Stimulated activated naive CD8-positive, alpha-beta T cell treated with anti-CD3 and anti-CD28 coated beads, Interleukin-15, Interleukin-2, amounts not matched to agents 100 U/mL and 50 U/mL, for 24 hours (primary cell): ENCODE data around the gene ANKRD33B.
"Not testable (repeated sequence)": the region's sequence is repeated elsewhere in the genome, so short reads cannot be mapped to it uniquely, and the experiment has no call there.

ENCODE experiments used
- ATAC-seq: fragments of 150-1000 bp; cut with Tn5 transposase; one replicate; pipeline ENCODE4 v1.10.0; 2021
- DNase-seq: peaks from one replicate; pipeline ENCODE4 v3.0.0; 2021

The ANKRD33B gene

GRCh38 chr5:10637944-10638343, 74.1 kb downstream of the ANKRD33B start:
- DNase-seq (no peak), ATAC-seq (no peak)

DNA sequence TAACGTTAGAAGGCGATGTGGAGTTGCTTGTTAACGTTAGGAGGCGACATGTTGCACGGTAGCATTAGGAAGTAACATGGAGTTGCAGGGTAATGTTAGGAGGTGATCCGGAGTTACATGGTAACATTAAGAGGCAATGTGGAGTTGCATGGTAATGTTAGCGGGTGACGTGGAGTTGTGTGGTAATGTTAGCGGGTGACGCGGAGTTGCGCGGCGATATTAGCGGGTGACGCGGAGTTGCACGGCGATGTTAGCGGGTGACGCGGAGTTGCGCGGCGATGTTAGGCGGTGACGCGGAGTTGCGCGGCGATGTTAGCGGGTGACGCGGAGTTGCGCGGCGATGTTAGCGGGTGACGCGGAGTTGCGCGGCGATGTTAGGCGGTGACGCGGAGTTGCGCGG, 74.9 kb downstream of the ANKRD33B start:
- ATAC-seq, DNase-seq: not testable (repeated sequence)

DNA sequence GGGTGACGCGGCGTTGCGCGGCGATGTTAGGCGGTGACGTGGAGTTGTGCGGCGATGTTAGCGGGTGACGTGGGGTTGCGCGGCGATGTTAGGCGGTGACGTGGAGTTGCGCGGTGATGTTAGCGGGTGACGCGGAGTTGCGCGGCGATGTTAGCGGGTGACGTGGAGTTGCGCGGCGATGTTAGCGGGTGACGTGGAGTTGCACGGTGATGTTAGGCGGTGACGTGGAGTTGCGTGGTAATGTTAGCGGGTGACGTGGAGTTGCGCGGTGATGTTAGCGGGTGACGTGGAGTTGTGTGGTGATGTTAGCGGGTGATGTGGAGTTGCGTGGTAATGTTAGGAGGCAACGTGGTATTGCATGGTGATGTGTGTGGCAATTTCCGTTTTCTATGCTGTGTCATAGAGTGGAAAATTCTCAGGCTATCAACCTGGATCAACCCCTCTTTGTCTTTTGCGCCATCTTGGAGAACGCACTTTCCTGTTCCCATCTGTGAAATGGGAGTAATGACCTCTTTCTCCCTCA, 76.0 kb downstream of the ANKRD33B start:
- ATAC-seq: no peak
- no peak for DNase-seq

DNA sequence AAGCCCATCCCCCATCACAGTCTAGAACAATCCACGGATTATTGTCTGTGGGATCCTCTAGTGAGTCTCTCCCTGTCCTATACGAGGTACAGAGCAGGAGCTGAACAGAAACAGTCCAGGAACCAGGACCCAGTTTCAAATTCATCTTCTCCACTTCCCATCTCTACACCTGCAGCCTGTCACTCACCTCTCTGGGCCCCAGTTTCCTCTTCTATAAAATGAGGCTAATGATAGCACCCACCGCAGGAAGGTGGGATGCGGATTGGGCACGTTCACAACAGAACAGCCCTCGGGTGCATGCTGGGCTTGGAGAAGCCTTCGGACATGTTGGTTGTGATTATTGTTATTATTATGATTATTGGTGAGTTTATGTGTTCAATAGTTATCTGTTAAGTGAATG, 78.5 kb downstream of the ANKRD33B start:
- DNase-seq: no peak
- no peak for ATAC-seq

DNA sequence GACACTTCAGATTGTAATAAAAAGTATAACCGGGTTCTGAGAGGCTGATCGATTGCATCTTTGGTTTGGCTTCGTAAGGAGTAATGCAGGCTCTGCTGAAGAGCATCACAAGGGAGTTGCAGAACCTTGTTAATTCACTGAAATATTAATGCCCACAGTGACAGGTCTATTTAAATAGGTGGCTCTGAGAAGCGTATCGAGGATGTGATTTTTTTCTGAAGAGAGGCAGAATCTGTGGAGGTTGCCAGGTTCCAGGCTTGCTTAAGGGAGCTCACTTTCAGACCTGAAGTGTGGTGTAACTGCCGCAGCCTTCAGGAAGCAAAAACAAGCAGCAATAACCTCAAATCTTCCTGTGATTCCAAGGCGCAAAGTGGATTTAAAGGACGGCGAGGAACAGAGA, 80.3 kb downstream of the ANKRD33B start:
- DNase-seq (no peak), ATAC-seq (no peak)

GRCh38 chr5:10645146-10645545, 81.3 kb downstream of the ANKRD33B start:
- peak; percentile 66 for ATAC-seq

GRCh38 chr5:10645671-10646070, 81.8 kb downstream of the ANKRD33B start:
- no peak for DNase-seq
- no peak for ATAC-seq

More at GRCh38 chr5:10645146-10645545, 81.3 kb downstream of the ANKRD33B start:
- DNase-seq: peak; percentile 42

GRCh38 chr5:10647640-10648039, 83.8 kb downstream of the ANKRD33B start:
- no peak for DNase-seq
- ATAC-seq: no peak

GRCh38 chr5:10648806-10649665, 85.2 kb downstream of the ANKRD33B start:
- no peak for DNase-seq
- ATAC-seq: no peak

DNA sequence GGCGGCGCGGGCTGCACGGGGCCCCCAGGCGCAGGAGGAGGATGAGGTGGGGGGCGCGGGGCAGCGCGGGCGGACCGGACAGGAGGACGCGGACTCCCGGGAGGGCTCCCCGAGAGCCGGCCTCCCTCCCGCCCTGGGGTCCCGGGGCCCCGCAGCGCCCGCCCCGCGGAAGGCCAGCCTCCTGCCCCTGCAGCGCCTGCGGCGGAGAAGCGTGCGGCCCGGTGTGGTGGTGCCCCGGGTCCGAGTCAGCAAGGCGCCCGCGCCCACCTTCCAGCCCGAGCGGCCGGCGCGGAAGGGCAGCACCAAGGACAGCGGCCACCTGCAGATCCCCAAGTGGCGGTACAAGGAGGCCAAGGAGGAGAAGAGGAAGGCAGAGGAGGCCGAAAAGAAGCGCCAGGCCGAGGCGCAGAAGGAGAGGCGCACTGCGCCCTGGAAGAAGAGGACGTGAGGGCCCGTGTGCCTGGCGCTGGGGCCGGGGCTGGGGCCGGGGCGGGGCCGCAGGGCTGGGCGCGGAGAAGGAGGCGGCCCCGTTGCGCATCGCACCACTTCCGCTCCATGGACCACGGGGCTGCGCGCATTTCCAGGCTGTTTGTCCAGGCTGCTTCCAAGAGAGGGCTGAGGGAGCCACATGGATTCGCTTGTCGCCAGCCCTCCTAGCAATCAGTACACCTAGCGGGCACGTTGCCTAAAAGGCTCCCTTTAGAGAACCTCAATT, 86.0 kb downstream of the ANKRD33B start:
- no peak for ATAC-seq
- no peak for DNase-seq

DNA sequence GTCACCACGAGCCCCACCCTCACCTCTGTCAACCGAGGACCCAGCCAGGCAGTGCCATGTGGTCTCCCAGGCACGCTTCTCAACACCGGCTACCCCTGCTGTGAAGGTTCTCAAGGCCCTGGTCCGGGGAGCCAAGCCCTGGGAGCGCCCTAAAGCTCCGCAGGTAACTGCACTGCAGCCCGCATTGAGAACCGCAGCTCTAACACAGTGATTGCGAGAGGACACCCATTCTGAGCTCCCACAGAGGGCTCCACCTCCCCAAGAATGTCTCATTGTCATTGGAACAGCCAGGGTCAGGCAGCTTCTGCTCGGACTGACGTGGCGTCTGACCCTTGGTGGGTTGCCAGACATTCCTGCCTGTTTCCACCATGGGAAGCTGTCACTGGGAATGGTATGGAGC, 88.3 kb downstream of the ANKRD33B start:
- no peak for DNase-seq
- no peak for ATAC-seq

GRCh38 chr5:10652606-10653005, 88.7 kb downstream of the ANKRD33B start:
- ATAC-seq (no peak), DNase-seq (no peak)

DNA sequence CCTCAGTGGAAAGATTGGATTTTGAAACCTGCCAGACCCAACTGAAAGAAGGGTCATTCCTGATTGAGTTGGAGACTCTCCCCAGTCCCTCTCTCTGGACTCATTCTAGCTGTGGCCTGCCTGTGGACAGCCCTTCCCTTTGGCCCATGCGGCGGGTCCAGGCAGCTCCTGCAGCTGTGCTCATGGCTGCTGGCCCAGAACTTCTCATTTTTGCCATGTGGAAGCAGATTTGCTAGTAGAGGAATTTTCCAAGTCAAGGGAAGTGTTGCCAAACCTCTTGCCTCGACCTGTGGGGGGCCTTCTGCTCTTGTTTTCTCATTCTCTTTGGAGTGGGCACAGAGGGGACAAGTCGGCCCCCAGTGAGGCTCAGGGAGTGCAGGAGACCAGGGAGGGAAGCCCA, 89.2 kb downstream of the ANKRD33B start:
- ATAC-seq: no peak
- DNase-seq: no peak

DNA sequence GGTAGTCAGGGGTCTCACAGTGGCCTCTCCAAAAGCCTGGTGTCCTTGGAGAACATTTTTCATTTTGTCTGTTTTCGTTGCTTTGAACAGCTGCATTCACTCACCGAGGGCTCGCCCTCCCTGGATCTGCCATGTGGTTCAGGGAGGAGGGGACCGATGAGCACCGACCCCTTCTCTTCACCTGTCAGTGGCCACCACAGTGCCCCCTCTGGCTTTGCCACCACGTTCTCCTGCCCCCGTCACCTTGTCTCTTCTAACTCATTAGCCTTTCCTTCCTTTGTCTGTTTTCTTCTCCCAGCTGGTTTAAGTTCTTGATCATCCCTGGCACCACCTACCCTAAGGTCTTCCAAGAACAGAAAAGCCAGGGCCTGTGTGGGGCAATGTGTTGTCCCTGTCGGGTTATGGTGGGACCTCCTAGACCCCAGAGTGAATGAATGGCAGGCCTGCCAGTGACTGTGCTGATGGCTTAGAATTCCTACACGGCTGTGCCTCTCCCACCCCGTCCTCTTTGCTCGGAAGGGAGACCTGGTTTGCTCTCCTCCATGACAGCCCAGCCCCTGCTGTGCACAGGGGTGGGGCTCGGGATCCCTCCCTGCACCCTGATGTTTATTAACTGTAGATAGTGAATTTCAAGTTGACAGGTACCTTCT, 90.0 kb downstream of the ANKRD33B start:
- no peak for DNase-seq
- ATAC-seq: no peak

- DNase-seq: no peak
- ATAC-seq: no peak
Measured at GRCh38 chr5:10654566-10654965, 90.7 kb downstream of the ANKRD33B start.

GRCh38 chr5:10655161-10655971, 91.5 kb downstream of the ANKRD33B start:
- ATAC-seq: no peak
- DNase-seq: no peak

DNA sequence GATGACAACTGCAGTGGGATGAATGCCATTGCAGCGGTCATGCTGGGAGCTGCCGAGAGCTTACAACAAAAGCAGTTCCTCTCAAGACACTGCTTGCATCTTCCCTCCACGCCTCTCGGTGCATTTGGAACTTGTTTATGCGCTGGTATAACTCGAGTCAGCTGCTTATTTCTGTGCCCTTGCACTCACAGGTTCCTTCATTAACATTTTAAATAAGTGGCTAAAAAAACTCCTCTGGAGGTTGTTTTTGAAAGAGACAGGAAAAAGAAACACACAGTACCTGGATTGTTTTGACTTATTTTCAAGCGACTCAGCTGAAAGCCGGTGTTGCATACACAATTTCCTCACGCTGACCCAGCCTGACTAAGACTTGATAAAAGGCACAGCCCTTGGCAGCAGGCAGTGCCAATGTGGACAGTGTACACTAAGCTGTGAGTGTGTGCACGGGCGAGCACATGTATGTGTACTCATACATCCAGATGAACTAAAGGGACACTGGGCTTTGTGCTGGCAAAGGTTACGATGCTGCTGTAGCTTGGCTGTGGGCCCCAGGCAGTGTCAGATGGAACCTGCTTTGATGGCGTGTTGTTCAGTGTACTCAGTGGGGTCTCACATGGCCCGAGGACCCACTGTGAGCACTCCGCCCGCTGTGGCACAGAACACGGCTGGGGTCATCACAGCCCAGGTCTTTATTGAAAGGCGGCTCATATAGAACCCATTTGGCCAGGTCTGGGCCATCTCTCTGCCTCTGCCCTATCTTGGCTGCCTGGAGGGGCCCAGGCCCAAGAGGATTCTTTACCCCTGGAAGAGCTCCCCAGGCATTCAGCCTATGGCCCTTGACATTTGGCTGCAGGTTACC, 92.3 kb downstream of the ANKRD33B start:
- DNase-seq: no peak
- no peak for ATAC-seq

GRCh38 chr5:10658265-10658664, 94.4 kb downstream of the ANKRD33B start:
- ATAC-seq: no peak
- DNase-seq: no peak

DNA sequence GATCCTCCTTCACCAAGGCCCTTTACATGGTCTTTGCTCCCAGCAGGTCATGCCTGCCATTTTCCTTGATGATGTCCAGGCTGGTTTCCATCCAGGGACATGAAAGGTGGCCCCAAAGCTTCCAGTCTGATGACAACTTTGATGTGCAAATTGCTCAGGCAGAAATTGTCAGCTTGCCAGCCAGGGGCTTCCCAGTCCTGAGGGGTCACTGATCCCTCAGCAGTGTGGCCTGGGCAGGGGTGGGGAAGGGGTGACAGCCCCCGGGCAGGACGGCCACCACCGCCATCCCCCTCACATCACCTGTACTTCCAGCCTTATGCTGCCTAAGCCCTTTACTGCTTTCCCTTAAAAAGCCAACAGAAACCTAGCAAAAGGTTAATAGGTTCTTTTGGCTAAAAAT, 96.3 kb downstream of the ANKRD33B start:
- DNase-seq: no peak
- no peak for ATAC-seq

DNA sequence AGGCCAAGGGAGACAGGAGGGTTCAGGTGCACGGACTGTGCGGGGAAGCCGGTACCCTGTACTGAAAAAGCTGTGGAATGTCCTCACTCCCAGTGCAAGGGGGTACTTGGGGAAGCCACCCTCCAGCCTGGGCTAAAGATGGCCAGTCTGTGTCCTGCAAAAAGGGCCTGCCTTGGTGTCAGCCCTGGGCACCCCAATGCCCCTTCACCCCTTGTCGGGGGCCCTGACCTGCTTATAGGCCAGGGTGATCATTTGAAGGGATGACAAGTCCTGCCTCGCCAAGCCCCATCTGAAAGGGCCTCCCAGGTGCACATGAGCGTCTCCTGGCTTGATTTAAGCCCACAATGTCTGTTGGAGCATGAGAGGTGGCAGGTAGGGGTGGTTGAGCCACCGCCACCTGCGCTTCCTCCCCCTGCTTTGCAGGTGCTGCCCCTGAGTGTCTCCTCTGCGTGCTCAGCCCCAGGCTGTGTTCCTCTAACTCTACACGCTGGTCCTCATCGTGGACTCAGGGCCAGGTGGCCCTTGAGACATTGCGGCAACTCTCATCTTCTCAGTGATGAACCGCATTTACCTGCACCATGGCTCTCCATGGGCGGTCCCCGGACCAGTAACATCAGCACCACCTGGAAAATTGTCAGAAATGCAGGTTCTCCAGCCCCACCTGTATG, 97.0 kb downstream of the ANKRD33B start:
- ATAC-seq (no peak), DNase-seq (no peak)
